GM19467 (cell line): ENCODE results near the gene SOS2.
"Not testable (repeated sequence)": the region's sequence is repeated elsewhere in the genome, so short reads cannot be mapped to it uniquely, and the experiment has no call there.

ENCODE experiments used
- ATAC-seq: cut with Tn5 transposase; IDR thresholded peaks from one replicate; pipeline ENCODE4 v1.9.1; 2021; ENCODE audit warnings: mild to moderate bottlenecking, moderate library complexity; ENCODE audit not compliant: unreplicated experiment

SOS2 gene

GRCh38 chr14:50086321-50086711, 145.1 kb downstream of the SOS2 start:
- ATAC-seq, result no peak

DNA sequence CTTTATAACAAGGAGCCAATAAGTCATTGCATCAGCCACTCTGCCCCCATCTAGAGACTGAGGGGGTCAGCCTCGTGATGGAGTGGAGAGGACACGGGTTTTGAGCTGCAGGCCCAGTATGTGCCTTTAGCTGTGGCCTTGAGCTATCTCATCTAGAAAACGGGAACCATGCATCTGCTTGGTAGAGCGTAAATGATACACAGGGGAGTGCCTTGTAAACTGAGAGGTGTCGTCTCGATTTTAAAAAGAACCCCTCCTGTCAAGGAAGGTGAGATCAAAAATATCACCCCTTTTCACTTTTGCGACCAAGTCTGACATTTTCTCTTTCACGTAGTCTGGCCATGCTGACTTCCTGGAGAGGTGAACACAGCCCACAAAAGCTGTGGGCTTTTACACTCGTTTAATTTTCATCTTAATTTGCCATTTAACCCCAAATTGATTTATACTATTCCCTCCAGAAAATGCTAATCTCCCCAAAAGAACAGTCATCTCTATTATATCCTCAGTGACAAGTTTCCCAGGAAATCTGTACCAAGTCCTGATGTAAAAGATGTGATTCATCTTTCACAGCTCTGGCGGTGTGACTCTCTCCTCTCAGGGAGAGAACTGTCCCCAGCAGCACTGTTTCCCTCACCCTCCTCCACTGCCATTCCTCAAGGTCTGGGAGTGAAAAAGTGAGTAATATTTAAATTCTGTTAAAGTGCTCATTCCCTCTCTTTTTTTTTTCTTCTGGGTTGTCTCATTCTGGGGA, 145.6 kb downstream of the SOS2 start:
- ATAC-seq, result peak; percentile 49

DNA sequence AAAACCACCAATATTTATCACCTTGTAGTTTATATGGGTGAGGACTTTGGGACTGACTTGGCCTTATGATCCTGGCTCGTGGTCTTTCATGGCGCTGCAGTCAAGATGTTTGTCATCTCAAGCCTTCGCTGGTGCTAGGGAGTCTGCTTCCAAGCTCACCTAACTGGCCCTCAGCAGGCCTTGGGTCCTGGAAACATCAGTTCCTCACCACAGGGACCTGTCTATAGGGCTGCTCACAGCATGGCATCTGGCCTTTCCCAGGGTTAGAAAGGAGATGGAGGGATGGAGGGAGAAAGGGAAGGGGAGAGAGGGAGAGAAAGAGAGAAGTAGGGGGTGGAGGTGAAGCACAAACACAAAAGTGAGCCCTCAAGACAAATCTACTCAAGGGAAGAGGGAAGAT, 146.7 kb downstream of the SOS2 start:
- ATAC-seq, result no peak

- ATAC-seq, result peak; percentile 27
Observed at GRCh38 chr14:50083467-50084337, 147.7 kb downstream of the SOS2 start.

- peak; percentile 64 for ATAC-seq
Observed at GRCh38 chr14:50082784-50083466, 148.5 kb downstream of the SOS2 start.

DNA sequence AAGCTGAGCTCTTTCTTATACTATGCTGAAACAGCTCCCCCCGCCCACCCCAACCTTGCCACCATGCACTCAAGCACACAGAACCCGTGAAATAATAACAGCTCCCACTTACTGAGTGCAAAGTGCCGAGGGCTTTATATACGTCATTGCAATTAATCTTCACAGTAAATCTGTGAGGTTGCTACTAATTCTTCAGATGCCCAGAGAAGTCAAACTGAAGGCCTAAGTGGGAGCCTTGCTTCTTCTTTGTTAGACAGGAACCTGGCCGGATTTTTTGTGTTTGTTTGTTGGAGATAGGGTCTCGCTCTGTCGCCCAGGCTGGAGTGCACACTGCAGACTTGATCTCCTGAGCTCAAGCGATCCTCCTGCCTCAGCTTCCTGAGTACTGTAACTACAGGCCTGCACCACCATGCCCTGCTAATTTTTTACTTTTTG, 149.1 kb downstream of the SOS2 start:
- no peak for ATAC-seq

- not testable (repeated sequence) for ATAC-seq
Observed at GRCh38 chr14:50079103-50079502, 152.3 kb downstream of the SOS2 start.

- ATAC-seq, result not testable (repeated sequence)
Observed at GRCh38 chr14:50073663-50074062, 157.7 kb downstream of the SOS2 start.

DNA sequence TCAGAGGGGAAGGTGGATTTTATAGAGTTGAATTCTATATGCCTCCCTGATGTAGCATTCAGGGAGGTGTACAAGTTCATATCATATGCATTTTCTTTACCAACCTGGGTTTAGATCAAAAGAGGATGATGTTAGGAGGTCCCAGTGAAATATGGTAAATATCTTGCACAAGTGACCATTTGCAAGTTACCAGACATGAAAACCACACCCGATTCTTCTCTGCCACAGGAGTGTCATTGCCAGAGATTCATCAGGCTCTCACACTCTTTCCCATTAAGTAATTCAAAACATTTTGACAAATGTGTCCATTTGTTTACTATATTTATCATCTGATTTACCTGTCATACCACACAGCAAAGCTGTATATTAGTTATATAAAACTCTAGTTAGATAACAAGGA, 159.0 kb downstream of the SOS2 start:
- ATAC-seq, result no peak

- ATAC-seq, result no peak
Observed at GRCh38 chr14:50070840-50071548, 160.4 kb downstream of the SOS2 start.

DNA sequence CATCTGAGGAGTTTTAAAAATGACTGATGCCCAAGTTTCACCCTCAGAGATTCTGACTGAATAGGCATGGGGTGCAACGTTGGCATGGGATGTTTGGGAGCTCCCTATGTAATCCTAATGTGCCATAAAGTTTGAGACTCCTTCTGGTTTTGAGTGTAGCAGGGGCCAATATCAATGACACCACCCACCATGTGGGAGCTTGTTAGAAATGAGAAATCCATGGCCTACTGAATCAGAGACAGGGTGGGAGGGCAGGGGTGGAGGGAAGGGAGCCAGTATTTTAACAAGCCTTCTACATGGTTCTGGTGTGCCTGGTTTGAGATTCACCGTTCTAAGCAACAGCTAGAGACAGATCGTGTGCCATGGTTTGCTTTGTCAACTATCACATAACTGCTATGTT, 161.1 kb downstream of the SOS2 start:
- no peak for ATAC-seq

GRCh38 chr14:50069325-50069724, 162.1 kb downstream of the SOS2 start:
- ATAC-seq, result no peak

- no peak for ATAC-seq
Observed at GRCh38 chr14:50068496-50068895, 162.9 kb downstream of the SOS2 start.

- ATAC-seq, result no peak
Observed at GRCh38 chr14:50067723-50068495, 163.5 kb downstream of the SOS2 start.
